Bone marrow (tissue), 2 donors: ENCODE results near the gene CNGB1.
"Not testable (repeated sequence)": the region's sequence is repeated elsewhere in the genome, so short reads cannot be mapped to it uniquely, and the experiment has no call there.

Experiments
- DNase-seq, 2 donors: peaks; one replicate each; lab custom pipeline; 2025; lab: John Stamatoyannopoulos, UW

Gene CNGB1

DNA sequence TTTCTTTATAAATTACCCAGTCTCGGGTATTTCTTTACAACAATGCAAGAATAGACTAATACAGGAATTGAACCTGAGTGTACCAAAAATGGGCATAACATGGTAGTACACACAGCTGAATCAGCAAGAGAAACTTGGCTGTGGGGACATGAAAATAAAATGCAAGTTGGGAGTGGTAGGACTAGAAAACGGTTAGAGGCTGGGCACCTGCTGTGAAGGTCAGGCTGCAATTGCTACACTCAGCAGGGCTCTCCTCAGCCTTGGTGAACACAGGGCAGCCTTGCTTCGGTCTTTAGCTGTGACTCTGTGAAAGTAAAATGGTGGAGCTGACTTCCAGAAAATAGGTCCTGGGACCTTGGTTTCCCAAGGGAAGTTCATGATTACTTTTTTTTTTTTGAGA lies 45.6 kb downstream of the CNGB1 start:
- no peak for DNase-seq

DNA sequence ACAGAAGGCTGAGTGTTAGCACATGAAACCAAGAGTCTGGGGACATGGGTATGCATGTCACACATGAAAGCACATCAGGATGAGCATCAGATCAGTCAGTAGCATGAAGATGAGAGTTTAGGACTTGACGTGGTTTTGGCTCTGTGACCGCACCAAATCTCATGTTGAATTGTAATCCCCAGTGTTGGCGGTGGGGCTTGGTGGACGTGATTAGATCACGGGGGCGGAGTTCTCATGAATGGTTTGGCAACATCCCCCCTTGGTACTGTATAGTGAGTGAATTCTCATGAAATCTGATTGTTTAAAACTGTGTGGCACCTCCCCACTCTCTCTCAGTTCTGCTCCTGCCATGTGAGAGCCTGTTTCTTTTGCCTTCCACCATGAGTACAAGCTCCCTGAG lies 46.4 kb downstream of the CNGB1 start:
- no peak for DNase-seq

DNA sequence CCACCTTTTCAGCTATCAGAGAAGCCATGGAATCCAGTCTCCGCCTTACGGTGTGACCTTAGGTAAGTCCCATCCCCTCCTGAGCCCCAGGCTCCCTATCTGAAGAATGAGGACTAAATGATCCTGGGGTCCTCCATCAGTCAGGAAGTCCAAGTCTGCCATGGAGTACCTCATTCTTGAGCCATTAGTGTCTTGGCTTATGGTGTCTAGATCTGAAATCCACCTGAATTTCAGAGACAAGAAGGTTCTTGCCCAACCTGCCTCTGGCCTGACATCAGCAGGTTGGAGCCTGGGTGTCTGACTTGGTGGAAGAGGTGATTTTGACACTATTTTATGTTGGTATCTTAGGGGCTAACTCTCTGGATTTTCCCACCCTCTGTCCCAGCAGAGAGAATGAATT lies 47.1 kb downstream of the CNGB1 start:
- DNase-seq: no peak

DNA sequence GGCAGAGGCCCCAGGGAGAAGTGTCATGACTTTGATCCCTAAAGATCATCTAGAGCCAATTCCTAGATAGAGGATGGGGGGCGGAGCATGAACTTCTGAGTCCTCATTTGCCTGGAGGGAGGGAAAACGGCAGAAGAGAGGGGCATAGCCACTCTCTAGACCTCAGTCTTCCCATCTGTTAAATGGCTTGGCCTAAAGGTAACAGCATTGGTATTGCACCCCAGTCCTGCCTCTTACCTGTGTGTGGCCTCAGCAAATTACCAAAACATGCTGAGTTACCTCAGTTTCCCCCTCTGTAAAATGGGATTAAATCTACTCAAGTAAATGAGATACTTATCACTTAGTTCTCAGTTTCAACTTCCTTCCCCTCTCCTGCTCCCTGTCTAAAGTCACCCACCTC lies 47.5 kb downstream of the CNGB1 start:
- DNase-seq: no peak

DNA sequence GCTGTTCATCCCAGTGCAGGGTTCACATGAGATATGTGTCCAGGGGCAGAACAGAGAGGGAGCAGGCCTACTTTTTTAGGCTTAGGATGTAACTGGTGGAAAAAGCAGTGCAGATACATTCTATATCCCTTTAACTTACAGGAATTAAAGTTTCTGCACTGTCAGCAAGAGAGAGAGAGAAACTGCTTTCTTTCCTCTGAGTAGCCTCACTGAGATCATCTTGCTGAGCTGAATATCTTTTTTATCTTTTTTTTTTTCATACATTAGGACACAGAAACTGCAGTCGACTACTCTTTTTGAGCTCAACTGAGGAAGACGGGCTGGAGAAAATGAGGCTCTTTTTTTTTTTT lies 50.1 kb downstream of the CNGB1 start:
- DNase-seq: no peak

DNA sequence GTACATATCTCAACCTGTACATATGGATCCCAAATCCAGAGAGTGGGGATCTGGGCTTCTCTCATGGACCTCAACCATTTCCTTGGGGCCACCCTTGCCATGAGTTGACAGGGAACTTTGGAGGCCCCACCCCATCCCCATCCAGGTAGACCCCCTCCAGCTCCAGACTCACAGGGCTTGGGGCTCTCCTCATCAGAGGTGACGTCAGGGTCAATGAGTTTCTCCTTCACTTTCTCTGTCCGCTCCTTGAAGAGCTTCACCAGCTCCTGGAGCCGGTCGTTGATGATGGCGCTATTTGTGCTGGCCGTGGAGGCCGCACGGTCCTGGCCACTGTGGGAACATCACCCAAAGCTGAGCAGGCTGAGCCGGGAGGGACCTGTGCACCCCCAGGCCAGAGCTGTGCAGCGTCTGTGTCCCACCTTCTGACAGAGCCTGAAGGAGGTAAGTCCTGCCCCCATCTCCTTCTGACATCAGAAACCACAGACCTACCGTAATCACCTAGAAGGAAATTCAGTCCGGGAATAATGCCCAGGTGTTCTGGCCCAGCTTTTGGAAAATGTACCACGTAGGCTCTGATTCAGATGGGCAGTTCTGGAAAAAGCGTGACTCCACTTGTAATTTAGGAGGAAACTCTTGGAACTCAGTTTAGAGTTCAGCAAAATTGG lies 50.6 kb downstream of the CNGB1 start:
- no peak for DNase-seq

DNA sequence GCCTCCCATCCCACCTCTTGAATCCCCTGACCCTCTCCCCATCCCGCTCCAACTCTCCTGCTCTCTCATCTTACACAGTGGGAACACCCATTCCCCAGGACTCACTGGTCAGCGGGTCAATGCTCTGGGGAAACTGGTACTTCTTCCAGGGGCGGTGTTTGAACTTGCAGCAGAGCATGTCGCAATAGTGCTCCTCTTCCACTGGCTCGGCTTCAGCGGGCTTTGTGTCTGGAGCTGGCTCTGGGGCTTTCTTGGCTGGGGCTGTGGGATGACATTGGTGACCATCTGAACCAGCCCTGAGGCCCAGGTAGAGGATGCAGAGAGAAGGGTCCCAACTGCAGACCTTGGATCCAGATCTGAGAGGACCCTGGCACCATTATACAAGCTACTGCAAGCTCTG lies 51.9 kb downstream of the CNGB1 start:
- no peak for DNase-seq

DNA sequence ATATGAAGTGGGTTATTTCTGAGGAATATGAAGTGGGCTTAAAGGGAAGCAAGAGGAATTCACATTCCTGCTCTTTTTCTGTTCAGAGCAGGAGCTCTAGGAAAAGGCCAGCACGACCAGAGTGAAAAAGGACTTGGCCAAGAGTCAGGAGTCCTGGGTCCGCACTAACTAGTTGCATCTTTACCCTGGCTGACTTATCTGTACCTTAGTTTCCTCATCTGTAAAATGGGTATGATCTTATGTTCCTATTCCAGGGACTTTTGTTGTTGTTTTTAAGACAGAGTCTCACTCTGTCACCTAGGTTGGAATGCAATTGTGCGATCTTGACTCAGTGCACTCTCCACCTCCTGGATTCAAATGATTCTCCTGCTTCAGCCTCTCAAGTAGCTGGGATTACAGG lies 52.5 kb downstream of the CNGB1 start:
- no peak for DNase-seq

DNA sequence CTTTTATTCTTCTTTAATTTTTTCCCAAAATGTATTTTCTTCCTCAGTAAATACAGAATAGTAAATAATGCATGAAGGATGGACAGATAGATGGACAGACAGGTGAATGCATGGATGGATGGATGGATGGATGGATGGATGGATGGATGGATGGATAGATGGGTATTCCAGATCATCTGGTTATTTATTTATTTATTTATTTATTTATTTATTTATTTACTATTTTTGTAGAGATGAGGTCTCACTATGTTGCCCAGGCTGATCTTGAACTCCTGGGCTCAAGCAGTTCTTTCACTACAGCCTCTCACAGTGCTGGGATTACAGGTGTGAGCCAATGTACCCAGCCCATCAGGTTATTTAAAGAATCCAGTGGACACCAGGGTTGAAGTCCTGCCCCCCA lies 53.0 kb downstream of the CNGB1 start:
- DNase-seq: not testable (repeated sequence)

DNA sequence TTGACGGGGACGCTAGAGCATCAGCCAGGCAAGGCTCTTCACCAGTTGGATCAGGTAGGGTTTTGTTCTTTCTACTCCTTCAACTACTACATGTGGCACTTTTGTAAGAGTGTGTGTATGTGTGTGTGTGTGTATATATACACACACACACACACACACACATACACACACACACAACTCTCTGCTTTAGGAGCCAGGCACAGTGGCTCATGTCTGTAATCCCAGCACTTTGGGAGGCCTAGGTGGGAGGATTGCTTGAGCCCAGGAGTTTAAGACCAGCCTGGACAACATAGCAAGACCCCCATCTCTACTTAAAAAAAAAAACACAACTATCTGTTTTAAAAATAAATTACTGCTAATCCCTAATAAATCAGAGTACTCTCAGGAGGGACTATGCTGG lies 53.4 kb downstream of the CNGB1 start:
- not testable (repeated sequence) for DNase-seq

DNA sequence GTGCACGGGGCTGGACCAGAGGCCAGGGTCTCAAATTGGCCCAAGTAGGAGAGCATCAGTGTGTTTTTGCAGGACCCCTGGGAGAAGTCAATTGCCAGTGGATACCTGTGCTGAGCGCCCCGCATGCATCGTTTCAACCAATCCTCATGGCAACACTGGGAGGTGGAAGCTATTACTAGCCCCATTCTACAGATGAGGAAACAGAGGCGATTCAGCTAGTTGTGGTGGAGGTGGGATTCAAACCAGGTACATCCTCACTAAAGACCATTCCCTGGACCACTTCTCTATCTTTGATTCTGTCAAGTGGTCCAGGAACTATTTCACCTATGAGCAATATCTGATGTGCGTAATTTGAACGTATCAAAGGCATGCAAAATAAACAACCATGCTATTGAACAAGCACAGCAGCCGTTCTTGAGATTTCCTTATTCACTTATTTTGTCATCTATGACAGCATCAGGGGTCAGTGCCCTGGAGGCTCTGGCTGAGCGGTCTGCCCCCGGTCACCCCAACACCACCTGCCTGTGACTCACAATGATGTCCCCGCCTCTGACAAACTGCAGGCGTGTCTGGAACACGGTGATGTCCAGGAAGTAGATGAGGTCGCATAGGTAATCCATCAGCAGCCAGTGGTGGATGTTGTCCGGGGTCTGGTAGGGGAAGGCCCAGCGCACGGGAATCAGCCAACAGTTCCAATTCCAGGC lies 54.0 kb downstream of the CNGB1 start:
- no peak for DNase-seq

DNA sequence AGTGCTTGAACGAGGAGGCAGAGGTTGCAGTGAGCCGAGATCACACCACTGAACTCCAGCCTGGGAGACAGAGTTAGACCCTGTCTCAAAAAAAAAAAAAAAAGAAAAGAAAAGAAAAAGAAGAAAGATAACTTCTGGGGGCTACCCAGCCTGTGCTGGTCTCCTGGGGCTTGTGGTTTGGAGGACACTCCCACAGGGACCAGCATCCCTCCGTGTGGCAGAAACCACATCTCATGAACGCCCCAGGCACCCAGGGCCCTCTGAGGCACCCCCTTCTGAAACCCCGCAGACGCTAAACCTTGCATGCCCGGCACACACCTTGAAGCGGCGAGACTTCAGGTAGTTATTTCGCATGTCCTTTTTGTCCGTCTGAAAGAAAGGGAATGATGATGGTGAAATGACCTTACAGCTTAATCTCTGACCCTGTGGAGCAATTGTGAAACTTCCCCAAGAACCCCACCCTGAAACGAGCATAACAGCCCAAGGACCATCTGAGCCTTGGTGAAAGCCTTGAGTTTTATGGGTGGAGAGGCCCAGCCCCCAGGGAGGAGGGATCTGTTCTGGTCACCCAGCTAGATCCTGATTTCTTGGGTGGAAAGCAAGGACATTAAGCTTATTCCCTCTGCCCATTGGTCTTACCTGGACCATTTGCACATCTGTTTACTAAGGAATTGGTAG lies 55.0 kb downstream of the CNGB1 start:
- no peak for DNase-seq

DNA sequence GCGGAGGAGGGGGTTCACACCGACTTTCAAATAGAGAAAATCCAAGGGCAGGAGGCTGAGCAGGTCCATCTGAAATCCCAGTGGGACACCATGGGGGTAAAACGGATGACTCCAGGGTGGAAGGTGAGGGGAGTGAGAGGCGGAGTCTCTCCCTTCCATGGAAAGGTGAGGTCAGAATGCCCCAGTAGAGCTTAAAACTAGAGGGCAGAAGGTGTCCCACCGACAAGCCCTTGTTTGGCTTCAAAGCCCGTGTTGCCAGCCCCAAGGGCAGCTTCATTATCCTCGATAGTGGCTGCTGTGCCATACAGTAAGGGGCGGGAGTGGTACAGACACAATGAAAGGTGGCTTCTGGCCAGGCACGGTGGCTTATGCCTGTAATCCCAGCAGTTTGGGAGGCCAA lies 55.7 kb downstream of the CNGB1 start:
- DNase-seq: no peak

DNA sequence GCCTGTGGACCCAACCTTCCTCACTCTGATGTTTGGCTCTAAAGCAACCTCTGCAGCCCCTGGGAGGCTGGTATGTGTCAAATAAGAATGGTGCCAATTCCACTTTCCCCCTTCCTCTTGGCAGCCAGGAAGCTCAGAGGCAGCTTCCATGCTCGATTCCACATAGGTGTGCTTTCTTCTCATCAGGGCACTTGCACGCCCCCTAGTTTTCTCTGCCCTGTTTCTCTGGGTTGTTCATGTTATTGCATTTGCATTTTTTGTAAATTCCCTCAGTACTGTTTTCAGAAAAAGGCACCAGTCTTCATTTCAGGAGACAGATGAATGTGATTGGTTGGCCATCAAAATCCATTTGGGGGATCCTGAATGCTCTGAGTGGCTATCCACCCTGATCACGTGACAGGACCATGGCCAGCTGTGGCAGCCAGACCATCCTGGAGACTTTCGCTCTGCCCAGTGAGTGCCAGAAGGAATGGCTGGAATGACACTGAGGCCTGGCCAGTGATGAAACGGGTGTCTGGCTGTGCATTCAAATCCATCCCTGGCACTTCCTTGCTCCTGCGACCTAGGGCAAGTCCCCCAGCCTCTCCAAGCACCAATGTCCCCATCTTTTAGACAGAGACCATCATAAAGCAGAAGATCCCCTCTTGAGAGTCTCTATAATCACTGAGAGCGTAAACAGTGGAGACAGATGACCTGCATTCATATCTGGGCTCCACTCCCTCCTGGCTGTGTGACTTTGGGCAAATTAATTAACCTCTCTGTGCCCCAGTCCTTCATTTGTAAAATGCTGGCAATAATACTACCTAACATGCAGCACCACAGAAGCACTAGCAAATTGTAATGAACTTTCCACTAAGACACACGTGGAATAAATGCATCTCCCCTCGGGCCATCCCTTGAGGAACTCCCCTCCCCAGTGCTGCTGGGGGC lies 56.4 kb downstream of the CNGB1 start:
- DNase-seq: no peak

DNA sequence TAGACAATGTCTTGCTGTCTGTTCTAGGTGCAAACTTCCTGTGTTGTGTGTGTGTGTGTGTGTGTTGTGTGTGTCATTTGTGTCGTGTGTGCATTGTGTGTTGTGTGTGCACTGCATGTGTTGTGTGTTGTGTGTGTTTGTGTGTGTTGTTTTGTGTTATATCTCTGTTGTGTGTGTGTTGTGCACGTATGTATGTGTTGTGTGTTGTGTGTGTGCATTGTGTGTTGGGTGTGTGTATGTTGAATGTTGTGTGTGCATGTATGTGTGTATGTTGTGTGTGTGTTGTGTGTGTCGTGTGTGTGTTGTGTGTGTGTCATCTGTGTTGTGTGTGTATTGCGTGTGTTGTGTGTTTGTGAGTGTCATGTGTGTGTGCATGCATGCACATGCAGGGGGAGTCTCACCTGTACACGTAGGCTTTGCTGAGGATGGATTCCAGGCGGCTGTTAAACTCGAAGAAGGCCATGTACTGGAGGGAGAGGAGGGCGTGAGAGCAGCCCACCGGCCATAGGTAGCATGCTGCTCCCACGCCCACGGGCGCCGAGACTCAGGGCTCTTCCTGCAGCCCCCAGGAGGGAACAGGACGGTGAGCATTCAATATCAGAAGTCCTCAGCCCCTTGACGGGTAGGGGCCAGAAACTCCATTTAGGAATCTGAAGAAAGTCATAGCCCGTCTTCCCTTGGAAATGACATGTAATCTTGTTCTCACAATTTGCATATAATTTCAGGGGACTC lies 58.2 kb downstream of the CNGB1 start:
- no peak for DNase-seq

DNA sequence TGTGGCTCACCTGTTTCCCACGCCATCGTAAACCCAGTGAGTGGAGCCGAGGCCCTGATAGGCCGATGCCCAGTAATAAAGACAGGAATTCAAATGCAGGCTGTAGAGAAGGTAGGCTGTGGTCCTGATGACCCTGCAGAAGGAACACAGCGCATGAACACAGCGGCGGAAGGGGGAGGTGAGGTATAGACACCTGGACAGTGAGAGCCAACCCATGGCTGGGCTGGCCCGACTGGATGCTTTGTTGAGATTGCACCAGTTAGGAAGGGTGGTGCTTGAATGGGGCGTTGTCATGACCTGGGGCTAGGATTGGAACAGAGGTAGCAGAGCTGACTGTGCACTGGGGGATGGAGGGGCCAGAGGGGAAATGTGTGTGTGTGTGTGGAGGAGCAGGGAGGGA lies 59.2 kb downstream of the CNGB1 start:
- DNase-seq: no peak

DNA sequence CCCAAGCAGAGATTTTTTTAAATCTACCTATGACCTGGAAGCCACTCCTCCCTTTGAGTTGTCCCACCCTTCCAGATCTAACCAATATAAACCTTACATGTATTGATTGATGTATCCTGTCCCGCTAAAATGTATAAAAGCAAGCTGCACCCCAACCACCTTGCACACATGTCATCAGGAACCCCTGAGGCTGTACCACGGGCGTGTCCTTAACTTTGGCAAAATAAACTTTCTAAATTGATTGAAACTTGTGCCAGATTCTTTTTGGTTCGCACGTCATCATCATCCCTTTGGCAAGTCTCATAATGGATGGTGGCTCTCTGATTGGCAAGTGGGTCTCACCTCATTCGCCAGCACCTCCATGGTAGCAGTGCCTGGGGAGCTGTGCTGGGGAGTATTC lies 60.2 kb downstream of the CNGB1 start:
- no peak for DNase-seq

DNA sequence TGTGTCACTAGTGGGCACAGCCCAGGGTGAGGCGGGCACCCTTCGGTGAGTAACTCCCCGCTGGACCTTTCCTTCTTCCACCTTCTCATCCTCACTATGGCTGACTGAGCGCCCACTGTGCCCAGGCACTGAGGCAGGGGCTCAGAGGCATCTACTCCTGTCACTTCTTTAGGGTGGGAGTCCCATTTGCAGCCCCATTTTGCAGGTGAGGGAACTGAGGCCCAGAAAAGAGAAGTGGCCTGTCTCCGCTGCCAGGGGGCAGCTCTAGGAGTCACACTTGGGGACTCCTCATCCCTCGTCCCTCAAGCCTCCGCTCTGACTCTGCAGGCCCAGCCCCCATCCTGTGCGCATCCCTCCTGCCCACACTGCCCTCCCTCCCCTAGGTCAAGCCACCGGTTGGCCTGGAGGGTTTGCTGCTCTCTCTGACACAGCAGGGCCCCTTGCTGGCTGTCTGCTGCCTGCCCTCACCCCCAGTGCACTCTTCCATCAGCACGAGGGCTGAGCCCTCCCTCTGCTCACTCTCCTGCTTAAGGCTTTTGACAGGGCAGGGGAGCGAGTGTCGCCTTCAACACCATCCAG lies 62.4 kb downstream of the CNGB1 start:
- no peak for DNase-seq

DNA sequence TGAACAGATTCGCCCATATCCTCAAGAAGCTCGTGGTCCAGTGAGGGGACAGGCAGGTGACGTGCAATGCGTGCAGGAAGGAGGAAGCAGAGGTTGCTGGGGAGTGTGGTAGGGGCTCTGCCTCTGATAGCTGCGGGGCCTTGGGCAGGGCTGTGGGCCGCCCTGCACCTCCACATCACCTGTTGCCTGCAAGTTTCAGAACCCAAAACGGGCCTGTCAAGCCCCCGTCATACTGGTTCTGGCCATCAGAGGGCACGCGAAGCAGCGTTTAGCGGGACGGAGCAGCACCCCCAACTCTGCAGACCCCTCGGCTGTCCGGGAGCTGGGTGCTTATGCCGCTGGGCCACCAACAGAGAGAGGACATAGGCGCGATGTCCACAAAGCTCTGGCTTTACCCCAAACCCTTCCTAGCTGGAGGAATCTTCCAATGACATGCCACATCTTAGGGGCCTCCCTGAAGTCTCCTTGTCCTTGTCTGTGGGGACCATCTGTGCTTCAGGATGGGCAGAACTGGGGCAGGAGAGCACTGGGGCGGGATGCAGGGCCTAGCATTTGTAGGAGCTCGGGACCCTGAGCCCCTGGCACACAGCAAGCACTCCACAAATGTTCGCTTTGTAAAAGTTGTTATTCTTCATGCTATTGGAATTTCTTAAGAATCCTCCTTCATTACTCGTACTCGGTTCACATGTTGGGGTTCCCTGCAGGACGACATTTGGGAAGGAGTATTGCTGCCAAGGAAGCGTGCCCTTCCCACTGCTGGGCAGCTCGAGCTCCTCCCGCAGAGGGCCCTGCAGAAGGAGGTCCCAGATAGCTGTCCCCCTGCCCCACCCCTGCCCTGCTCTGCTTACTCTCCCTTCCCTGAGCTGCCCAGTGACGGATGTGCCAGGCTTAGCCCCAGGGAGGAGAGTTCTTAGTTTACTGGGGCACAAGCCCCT lies 64.3 kb downstream of the CNGB1 start:
- no peak for DNase-seq

DNA sequence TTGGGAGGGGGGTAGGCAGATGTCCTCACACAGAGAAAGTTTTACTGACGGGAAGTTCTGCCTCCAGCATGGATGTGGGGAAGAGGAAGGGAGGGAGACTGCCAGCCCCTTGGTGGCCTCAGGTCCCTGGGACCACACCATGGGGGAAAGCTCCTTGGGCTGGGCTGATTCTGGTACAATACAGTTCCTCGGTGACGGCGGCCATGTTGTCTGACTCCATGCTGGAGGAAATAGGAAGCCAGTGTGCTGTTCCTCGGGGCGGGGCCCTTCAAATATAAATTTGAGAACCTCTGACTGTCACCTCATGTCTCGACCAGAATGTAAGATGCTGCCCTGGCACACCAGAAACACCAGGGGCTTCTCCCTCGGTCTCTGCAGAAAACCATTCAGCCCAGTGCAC lies 66.8 kb downstream of the CNGB1 start:
- no peak for DNase-seq
